Neural progenitor cell (in vitro differentiated cells): ENCODE data around the gene MXRA8.

Experiments used
- CTCF ChIP-seq: fragments of 200-600 bp; sonication (generic); IDR thresholded peaks from 2 replicates; pipeline ENCODE4 v1.5.1; 2017; ENCODE audit warnings: antibody characterized with exemption, mild to moderate bottlenecking
- EZH2 ChIP-seq: fragments of 200-600 bp; sonication (generic); IDR thresholded peaks from 2 replicates; pipeline ENCODE4 v1.6.1; 2017; ENCODE audit warnings: antibody characterized with exemption, mild to moderate bottlenecking, moderate library complexity
- EZH2phosphoT487 ChIP-seq: fragments of 200-600 bp; sonication (generic); IDR thresholded peaks from 2 replicates; pipeline ENCODE4 v1.6.1; 2017; ENCODE audit warnings: antibody characterized with exemption

DNA sequence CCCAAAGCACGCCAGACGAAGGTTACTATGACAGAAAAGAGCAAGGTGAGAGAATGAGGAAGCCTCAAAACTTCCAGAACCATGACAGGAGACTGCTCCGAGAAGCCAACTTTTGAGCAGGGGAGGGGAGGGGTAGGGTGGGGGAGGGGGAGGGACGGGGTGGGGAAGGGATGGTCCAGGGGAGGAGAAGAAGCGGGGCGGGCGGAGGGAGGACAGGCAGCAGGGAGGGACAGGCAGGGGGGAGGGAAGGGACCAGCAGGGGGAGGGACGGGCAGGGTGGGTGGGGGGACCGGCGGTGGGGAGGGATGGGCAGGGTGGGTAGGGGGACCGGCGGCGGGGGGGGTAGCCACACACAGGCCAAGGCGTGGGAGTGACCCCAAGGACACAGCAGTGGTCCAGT, 35.9 kb downstream of the MXRA8 start:
- TF ChIP-seq CTCF (no peak), EZH2 (no peak), EZH2phosphoT487 (no peak)
